Non-pigmented ciliary epithelial cell (primary cell): ENCODE data around the gene TSKS.

Experiments used
- DNase-seq: peaks from one replicate; pipeline ENCODE4 v3.0.0-alpha.2; 2010; ENCODE audit warnings: low read depth

Gene TSKS

DNA sequence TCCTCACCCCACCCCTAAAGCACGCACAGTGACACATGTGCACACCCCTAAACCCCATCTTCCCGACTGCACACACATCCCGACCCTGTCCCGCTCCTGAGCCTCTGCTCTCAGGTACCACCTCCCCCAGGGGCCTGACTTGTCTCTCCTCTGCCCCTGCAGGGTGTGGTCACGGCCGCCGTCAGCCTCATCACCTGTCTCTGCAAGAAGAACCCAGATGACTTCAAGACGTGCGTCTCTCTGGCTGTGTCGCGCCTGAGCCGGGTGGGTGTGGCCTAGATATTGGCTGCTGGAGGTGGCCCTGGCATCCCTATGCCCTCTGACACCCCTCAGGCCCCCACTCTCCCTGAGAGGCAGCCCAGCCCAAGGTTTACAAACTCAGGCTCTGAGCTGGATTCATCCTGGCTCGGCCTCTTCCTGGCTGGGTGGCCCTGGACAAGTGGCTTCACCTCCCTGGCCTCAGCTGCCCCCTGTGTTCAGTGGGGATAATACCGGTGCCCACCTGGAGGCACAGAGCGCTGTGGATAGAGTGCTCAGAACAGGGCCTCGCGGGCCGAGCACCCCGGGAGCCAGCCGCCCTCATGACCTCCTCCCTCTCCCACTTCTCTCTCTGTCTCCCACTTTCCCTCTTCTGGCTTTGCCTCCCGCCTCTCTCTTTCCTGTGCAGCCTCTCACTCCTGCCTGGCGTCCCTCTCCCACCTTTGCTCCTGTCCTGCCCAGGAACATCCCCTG, 29.9 kb upstream of the TSKS start:
- no peak for DNase-seq

GRCh38 chr19:49791776-49792445, 28.8 kb upstream of the TSKS start:
- DNase-seq = no peak

GRCh38 chr19:49790866-49791265, 27.8 kb upstream of the TSKS start:
- no peak for DNase-seq

DNA sequence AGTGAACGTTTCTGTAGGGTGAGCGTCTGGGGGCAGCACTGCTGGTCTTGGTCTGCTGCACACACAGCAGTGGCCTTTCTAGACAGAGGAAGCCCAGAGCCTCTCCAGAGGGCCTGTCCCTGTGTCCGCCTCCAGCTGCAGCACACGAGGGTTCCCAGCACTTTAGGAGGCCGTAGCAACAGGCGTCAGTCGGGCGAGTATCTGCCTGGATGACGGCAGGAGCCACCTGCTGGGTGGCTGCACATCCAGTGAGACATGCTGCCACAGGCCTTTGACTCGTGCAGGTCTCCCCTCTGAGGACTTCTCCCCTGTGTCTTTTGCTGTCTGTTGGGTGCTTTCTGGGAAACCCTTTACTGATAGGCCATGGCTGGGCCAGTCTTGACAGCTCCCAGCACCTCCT, 25.8 kb upstream of the TSKS start:
- DNase-seq = no peak

GRCh38 chr19:49787746-49788145, 24.6 kb upstream of the TSKS start:
- no peak for DNase-seq

GRCh38 chr19:49786376-49786820, 23.3 kb upstream of the TSKS start:
- DNase-seq = no peak

DNA sequence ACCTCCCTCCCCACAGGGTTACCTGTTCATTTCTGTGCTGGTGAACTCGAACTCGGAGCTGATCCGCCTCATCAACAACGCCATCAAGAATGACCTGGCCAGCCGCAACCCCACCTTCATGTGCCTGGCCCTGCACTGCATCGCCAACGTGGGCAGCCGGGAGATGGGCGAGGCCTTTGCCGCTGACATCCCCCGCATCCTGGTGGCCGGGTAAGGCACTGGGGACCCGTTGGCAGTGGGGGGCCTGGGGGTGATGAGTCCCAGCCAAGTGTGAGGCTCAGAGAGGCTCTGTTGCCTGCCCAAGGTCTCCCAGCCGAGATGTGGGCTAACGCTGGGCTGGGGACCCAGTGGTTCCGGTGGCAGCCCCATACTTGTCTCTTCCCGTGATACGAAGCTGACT, 19.4 kb upstream of the TSKS start:
- DNase-seq = no peak

- no peak for DNase-seq
Observed at GRCh38 chr19:49781394-49781793, 18.3 kb upstream of the TSKS start.

DNA sequence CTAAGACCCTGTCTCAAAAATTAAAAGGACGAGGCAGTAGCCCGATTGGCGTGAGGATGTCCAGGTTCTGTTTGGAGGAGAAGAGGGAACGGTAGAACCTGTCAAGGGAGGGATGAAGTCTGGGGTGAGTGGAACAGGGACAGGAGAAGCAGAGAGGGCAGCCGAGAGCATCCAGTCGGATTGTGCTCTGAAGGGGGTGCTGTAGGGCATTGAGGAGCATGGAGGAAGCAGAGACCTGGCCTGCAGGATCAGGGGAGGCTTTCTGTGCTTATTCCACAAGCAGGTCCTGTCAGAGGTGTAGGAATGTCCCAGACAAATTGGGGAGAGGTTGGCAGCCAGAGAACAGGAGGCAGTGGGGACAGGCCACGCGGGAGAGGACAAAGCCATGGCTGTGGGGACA, 17.8 kb upstream of the TSKS start:
- DNase-seq = no peak

DNA sequence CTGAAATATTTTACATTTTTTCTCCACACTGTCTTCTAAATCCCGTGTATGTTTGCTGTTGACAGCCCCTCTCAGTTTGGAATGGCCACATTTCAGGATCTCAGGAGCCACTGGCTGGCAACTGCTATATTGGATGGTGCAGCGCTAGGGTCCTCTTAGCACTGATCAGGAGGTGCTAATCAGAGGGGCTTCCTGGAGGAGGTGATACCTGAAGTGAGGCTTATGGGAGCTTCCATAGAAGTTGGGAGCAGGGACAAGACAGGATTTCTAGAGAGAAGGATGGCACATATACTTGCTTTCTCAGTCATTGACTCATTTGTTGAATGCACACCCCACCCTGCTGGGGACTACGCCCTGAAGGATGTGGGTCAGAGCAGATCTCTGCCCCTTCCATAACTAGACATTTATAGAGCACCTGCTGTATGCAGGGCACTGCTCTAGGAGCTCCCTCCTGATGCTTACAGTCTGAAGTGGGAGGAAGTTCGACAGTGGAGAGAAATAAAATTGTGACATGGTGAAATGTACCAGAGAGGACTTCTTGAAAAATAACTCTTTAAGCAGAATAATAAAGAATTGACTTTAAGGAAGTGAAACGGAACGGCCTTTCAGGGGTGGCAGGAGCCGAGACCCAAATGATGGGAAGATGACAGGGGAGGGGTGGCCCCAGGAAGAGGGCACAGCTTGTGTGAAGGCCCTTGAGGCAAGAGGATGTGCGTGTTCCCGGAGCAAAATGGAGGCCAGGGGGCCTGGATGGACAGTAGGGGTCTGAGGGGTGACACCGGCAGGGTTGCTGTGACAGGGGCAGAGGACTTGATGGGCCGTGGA, 16.8 kb upstream of the TSKS start:
- DNase-seq = no peak

DNA sequence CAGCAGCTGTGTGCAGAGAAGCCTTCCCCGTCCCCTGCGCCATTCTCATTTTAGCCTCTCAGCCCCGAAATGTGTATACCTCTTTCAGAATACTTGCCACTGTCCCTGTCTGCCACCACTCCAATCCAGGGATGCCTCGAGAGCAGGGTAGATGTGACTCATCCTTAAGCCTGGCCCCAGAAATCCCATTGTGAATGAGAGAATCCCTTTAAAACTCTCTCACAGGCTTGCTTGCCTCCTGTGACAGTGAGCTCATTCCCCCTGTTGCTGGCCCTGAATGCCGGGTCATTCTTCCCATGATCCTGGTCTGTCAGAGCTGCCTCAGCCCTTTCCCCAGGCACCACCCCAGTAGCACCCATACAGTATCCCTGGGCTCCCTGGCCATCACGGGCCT, 13.3 kb upstream of the TSKS start:
- DNase-seq = no peak

GRCh38 chr19:49775742-49776370, 12.8 kb upstream of the TSKS start:
- no peak for DNase-seq

- no peak for DNase-seq
Observed at GRCh38 chr19:49774969-49775368, 11.9 kb upstream of the TSKS start.

- DNase-seq = no peak
Observed at GRCh38 chr19:49773663-49774350, 10.7 kb upstream of the TSKS start.

- no peak for DNase-seq
Observed at GRCh38 chr19:49772850-49773432, 9.8 kb upstream of the TSKS start.

DNA sequence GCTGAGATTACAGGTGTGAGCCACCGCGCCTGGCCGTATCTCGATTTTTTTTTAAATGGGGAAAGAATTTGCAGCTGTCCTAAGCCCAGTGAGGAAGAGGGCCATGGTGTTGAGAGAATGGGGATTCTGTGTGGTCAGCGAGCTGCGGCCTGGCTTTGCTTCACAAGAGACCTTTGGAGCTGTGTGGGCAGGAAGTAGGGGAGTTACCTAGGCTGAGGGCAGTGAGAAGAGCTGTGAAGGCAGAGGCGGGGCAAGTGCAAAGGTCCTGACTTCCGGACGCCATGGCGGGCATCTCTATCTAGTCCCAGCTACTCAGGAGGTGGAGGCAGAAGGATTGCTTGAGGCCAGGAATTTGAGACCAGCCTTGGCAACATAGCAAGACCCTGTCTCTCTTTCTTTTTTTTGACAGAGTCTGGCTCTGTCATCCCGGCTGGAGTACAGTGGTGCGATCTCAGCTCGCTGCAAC, 8.6 kb upstream of the TSKS start:
- DNase-seq = no peak

GRCh38 chr19:49770529-49770928, 7.4 kb upstream of the TSKS start:
- DNase-seq = no peak

DNA sequence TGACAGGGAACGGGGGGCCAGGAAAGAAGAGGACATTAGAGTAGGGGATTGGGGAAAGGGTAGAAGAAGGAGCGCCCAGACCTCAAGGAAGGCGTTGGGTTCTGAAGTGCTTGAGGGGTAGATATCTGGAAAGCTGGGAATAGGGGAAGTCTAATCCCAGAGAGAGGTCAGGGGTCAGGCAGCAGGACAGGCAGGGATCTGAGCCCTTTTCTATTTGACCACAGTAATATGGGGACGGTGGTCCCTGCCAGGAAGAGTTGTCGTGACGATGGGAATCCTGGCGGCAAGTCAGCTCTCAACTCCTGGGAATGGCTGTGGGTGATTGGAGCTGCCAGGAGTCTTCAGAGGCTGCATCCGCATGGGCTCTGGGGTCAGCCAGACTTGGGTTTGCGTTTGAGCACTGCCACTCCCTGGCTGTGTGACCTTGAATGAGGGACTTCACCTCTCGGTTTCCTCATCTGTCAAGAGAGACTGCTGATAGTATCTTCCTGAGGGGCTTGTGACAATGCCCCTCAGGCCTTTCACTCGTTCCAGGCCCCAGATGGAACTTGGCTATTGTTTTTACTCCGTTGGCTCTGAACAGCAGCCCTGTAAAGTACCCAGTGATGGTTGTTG, 5.0 kb upstream of the TSKS start:
- no peak for DNase-seq

DNA sequence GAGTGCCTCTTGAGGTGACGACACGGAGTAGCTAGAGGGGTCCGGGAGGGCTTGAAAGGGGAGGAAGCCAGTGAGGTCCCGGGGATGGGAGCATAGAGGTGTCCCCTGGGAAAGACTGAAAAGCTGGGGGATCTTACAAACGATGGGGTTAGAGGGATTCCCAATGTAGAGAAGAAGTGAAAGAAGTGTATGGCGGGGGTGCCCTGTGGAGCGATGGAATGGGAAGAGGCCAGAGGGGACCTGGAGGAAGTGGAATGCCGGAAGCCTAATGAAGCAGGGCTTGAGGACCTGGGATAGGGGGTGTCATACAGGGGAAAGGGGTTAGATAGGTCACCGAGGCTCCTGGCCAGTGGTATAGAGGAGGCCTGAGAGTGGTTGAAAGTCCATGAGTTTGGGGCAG, 4.3 kb upstream of the TSKS start:
- DNase-seq = no peak

DNA sequence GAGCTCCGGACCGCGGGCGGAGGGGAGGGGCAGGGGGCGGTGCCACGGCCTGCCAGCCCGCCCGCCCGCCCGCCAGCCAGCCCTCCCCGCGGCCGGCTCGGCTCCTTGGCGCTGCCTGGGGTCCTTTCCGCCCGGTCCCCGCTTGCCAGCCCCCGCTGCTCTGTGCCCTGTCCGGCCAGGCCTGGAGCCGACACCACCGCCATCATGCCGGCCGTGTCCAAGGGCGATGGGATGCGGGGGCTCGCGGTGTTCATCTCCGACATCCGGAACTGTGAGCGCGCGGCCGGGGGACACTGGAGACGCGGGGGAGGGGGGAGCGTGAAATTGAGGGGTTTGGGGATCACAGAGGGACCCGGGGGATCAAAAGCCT, 3.8 kb upstream of the TSKS start, which contains the start of gene AP2A1:
Gene AP2A1, plus strand, starts transcription at position 72 of the 370 bp plus-strand sequence. Its CDS starts 133 bp downstream, at position 205.
- DNase-seq = no peak
